Stimulated activated CD4-positive, alpha-beta T cell treated with anti-CD3 and anti-CD28 coated beads, Interleukin-1b, Interleukin-23, amount 100 ng/mL, for 4 hours (primary cell): ENCODE data around the gene GRIK4.

Experiments used
- DNase-seq, 2 donors: peaks; one replicate each; pipeline ENCODE4 v3.0.0-alpha.2; 2020; ENCODE audit warnings: low read depth in 2 of 2

GRIK4 gene

GRCh38 chr11:120667934-120668333 is 156.4 kb downstream of the GRIK4 start:
- DNase-seq, result no peak

- no peak for DNase-seq
Observed at GRCh38 chr11:120668537-120668936, 157.0 kb downstream of the GRIK4 start.

- DNase-seq, result no peak
Observed at GRCh38 chr11:120674542-120674941, 163.0 kb downstream of the GRIK4 start.

- no peak for DNase-seq
Observed at GRCh38 chr11:120675171-120675570, 163.6 kb downstream of the GRIK4 start.

- DNase-seq, result no peak
Observed at GRCh38 chr11:120676991-120677390, 165.4 kb downstream of the GRIK4 start.

- DNase-seq, result no peak
Observed at GRCh38 chr11:120680322-120680721, 168.8 kb downstream of the GRIK4 start.

GRCh38 chr11:120681434-120682331 is 170.1 kb downstream of the GRIK4 start:
- no peak for DNase-seq

- DNase-seq, result no peak
Observed at GRCh38 chr11:120682332-120682649, 170.7 kb downstream of the GRIK4 start.

GRCh38 chr11:120682866-120683265 is 171.3 kb downstream of the GRIK4 start:
- no peak for DNase-seq

GRCh38 chr11:120686516-120686915 is 175.0 kb downstream of the GRIK4 start:
- no peak for DNase-seq

GRCh38 chr11:120688163-120688562 is 176.6 kb downstream of the GRIK4 start:
- DNase-seq, result no peak

GRCh38 chr11:120689596-120690275 is 178.2 kb downstream of the GRIK4 start:
- no peak for DNase-seq

GRCh38 chr11:120690406-120690805 is 178.9 kb downstream of the GRIK4 start:
- DNase-seq, result no peak

- DNase-seq, result no peak
Observed at GRCh38 chr11:120694726-120695125, 183.2 kb downstream of the GRIK4 start.

- no peak for DNase-seq
Observed at GRCh38 chr11:120695426-120695825, 183.9 kb downstream of the GRIK4 start.

GRCh38 chr11:120695939-120696338 is 184.4 kb downstream of the GRIK4 start:
- no peak for DNase-seq

GRCh38 chr11:120696597-120697218 is 185.2 kb downstream of the GRIK4 start:
- no peak for DNase-seq

GRCh38 chr11:120698918-120699317 is 187.4 kb downstream of the GRIK4 start:
- DNase-seq, result no peak

GRCh38 chr11:120702656-120703055 is 191.1 kb downstream of the GRIK4 start:
- no peak for DNase-seq

GRCh38 chr11:120703358-120704152 is 192.0 kb downstream of the GRIK4 start:
- DNase-seq, result no peak

- DNase-seq, result no peak
Observed at GRCh38 chr11:120704256-120704750, 192.8 kb downstream of the GRIK4 start.

- DNase-seq, result no peak
Observed at GRCh38 chr11:120706257-120706656, 194.7 kb downstream of the GRIK4 start.
